Inflammatory macrophage treated with lipopolysaccharide for 1 hour (primary cell): ENCODE measurements around the gene UHRF1.
"Not testable (repeated sequence)": the region's sequence is repeated elsewhere in the genome, so short reads cannot be mapped to it uniquely, and the experiment has no call there.

Experiments used
- DNase-seq, 2 donors: peaks; one replicate each; pipeline ENCODE4 v3.0.0-alpha.2; 2020 to 2022

Gene UHRF1

DNA sequence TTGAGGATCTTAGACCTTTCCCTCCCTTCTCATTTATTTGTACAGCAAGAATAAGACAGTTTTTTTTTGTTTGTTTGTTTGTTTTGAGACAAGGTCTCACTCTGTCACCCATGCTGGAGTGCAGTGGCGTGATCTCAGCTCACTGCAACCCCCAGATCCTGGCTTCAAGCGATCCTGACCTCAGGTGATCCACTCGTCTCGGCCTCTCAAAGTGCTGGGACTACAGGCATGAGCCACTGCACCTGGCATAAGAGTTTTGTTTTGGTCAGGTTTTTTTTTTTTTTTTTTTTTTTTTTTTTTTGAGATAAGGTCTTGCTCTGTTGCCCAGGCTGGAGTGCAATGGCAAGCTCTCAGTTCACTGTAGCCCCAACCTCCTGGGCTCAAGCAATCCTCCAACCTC lies 29.2 kb downstream of the UHRF1 start:
- DNase-seq, result not testable (repeated sequence)

DNA sequence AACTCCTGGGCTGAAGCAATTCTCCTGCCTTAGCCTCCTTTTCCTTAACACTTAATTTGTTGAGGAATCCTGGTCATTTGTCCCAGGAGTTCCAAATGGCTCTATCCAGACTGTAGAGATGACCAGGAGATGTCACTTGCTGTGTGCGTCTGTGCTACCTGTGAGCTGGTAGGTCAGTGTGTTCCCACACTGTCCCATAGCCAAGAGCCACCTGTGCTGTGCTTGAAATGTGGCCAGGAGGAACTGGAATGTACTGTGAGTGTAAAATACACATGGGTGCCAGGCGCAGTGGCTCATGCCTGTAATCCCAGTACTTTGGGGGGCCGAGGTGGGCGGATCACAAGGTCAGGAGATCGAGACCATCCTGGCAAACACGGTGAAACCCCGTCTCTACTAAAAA lies 30.2 kb downstream of the UHRF1 start:
- DNase-seq, result no peak

DNA sequence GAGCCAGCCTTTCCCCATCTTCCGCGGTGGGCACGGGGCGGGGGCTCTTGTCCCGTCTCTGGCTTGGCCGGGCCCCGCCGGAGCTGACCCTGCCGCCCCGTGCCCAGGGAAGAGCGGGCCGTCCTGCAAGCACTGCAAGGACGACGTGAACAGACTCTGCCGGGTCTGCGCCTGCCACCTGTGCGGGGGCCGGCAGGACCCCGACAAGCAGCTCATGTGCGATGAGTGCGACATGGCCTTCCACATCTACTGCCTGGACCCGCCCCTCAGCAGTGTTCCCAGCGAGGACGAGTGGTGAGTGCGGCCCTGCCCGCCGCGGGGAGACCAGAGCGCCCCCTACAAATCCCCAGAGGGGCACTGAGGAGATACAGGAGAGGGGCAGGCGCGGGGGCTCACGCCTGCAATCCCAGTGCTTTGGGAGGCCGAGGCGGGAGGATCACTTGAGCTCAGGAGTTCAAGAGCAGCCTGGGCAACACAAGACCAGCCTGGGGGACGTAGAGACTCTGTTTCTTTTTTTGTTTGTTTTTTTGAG lies 32.4 kb downstream of the UHRF1 start:
- not testable (repeated sequence) for DNase-seq

DNA sequence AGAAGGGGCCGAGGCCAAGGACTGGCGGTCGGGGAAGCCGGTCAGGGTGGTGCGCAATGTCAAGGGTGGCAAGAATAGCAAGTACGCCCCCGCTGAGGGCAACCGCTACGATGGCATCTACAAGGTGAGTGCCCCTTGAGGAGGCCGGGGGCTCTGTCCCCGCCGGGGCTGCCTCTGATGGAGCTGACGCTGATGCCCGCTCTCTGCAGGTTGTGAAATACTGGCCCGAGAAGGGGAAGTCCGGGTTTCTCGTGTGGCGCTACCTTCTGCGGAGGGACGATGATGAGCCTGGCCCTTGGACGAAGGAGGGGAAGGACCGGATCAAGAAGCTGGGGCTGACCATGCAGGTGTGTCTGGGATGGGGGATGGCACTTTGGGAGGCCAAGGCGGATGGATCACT lies 41.3 kb downstream of the UHRF1 start:
- DNase-seq, result peak; percentile 17 to 25

DNA sequence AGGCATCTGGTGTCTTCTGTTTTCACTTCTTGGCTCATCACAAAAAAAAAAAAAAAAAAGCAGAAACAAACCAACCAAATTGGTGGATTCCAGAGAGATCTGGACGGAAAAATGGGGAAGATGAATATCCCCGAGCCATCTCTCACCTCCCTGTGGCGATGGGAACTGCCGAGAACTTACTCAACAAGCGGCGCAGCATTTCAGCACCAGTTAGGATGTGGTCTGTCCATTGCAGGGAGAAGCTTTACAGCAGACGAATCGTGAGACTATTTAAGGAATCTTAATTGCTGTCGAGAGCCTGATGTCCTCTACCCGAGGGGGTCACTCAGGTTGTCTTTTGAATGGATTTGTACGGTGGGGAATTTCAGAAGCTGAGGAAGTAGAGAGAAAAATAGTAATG lies 42.4 kb downstream of the UHRF1 start:
- DNase-seq, result peak; percentile 49 to 82

DNA sequence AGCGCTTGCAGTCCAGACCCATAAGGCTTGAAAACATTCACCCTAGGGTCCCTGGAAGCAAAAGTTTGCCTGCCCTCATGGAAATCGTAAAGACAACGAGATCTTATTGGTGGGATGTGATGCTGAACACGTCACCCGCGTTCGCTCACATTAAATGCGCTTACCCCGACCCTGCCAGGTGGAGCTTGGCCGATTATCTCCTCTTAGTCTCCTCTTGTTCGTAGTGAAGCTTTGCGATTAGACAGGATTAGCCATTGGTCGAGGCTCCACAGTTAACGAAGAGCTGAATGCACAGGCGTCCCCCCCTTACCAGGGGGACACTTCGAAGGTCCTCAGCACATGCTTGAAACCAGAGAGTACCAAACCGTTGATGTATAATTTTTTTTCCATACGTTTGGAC lies 43.6 kb downstream of the UHRF1 start:
- no peak for DNase-seq

DNA sequence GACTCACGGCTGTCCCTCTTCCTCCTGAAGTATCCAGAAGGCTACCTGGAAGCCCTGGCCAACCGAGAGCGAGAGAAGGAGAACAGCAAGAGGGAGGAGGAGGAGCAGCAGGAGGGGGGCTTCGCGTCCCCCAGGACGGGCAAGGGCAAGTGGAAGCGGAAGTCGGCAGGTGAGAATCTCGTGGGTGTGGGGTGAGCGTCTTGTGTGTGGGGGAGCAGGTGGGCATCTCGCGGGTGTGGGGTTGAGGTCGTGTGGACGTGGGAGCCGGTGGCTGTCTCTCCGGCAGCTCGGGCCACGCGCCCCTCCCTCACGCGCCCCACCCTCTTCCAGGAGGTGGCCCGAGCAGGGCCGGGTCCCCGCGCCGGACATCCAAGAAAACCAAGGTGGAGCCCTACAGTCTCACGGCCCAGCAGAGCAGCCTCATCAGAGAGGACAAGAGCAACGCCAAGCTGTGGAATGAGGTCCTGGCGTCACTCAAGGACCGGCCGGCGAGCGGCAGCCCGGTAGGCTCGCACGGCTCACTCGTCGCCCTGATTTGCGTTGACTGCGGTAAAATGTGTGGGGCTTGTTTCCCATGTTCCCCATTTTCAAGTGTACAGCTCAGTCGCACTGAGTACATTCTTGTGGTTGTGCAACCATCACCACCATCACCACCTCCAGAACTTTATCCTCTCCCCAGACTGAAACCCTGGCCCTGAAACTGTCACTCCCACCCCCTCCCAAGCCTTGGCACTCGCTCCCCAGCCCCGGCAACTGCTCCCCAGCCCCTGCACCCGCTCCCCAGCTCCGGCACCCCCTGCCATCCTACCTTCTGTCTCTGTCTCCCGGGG lies 45.2 kb downstream of the UHRF1 start:
- DNase-seq, result not testable (repeated sequence)

DNA sequence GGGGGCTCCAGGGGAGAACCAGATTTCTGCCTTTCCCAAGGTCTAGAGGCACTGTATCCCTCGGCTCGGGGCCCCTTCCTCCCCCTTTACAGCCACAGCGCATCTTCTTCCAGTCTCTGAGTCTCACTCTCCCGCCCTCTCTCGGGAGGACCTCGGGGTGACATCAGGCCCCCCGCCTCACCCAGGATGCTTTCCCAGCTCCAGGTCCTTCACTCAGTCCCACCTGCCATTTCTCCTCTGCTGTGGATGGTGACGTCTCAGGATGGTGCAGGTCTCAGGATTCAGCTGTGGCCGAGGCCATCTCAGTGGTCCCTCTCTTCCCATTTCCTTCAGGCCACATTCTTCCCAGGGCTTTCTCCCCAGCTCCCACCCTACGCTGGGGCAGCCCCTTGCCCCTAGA lies 46.0 kb downstream of the UHRF1 start:
- DNase-seq, result no peak

DNA sequence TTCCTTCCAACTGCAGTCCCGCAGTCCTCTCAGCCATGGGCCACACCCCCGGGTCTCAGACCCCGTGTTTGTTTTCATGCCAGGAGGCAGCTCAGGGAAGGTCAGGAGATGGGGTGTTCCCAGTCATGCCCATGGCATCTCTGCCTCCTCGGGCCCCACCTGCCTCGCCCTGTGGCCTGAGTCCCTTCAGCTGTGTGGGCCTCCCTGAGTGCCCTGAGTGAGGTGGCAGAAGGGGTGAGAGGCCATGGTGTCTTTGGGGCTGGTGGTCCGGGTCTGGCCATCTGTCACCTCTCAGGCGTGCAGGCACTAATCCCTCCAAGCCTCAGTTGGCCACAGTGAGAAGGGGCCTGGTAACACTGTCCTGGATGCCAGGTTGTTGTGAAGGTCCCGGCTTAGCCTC lies 48.7 kb downstream of the UHRF1 start:
- no peak for DNase-seq

DNA sequence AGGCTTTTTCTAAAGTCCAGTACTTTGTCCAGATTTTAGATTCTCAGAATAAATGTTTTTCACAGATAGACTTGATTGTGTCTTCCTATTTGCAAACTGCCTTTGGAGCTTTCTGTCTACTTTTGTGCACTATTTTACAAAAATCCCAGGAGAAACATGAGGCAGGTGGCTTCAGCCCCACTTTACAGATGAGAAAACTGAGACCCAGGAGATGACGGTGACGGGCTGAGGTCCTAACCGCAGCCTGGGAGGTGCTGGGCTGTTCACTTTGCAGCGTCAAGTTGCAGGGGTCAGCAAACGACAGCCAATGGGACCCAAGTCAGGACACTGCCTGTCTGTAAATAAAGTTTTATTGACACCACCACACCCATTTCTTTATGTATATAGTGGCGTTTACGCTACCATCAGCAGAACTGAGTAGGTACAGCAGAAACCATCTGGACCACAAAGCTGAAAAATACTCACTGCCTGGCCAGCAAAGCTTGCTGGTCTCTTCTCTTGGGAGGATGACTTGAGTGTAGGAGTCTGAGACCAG lies 52.9 kb downstream of the UHRF1 start:
- DNase-seq, result no peak

DNA sequence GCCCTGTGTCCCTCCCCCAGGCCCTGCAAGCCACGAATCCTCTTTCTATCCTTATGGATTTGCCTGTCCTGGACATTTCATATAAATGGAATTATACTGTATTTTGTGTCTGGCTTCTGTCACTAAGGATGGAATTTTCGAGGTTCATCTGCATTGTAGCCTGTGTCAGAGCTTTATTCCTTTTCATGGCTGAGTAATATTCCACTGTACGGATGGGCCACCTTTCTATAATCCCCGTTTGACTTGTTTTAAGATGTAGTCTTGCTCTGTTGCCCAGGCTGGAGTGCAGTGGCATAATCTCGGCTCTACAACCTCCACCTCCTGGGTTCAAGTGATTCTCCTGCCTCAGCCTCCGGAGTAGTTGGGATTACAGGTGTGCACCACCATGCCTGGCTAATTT lies 55.8 kb downstream of the UHRF1 start:
- no peak for DNase-seq

DNA sequence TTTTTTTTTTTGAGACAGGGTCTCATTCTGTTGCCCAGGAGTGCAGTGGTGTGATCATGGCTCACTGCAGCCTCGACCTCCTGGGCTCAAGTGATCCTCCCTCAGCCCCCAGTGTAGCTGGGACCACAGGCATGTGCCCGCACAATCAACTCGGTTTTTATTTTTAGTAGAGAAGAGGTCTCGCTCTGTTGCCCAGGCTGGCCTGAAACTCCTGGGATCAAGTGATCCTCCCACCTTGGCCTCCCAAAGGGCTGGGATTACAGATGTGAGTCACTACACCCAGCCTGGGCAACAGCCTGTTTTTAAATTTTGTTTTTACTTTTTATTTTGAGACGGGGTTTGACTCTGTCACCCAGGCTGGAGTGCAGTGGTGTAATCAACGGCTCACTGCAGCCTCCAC lies 57.3 kb downstream of the UHRF1 start:
- DNase-seq, result no peak

DNA sequence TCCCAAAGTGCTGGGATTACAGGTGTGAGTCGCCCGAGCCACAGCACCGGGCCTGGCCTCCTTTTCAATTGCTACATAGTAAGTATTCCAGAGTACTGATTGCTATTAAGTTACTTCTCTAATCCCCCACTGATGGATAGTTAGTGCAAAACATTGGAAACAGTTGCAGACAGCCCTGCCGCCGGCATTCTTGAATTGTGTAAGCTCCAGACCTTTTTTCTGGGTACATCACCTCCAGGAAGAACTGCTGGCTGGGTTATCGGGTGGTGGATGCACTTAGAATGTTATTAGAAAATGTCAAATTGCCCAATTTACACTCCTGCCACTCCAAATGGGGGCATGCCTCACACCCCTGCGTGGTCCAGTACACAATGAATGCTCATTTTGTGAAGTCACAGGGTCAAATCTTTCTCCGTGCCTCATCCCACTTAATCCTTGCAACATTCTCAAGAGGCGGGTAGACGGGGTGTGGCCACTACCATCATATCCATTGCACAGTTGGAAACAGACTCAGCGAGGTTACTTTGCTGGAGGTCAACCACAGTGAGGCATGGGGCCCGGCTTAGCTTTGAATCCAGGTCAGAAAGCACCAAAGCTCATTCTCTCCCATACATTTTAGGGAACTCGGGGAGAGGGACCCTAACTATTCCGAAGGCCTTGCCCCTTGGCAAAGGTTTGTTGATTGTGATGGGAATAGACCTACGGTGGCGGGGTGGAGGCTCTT lies 58.6 kb downstream of the UHRF1 start:
- DNase-seq, result peak; percentile 13 to 76

DNA sequence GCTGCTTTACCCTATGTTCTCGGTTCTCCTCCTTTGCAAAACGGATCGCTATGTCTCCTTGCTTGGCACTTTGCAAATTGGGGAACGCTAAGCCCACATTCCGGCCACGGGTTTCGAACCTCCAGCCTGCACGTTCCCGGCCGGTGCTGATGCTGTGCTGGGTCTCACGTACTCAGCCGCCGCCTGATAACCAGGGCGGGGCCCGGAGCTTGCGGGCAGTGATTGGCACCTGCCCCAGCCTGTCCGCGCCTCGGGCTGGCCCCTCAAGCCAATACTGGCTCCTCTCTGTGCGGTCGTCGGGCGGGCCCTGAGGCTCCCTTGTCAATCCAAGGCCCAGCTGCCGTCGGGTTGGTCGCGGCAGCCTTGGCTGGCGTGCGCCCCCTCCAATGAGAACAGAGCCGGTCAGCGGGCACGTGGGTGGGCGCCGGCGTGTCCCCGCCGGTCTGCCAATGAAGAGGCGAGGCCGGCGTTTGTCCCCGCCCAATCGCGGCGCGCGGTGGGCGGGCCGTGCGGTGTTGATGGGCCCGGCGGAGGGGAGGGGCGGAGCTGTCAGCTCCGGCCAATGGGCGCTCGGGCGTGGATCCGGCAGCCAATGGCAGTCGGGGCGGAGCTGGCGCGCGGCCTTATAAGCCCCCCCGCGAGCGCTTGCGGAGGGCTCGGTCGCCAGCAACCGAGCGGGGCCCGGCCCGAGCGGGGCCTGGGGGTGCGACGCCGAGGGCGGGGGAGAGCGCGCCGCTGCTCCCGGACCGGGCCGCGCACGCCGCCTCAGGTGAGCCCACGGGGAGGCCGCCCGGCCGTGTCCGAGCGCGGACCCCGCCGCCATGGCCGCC lies 59.4 kb downstream of the UHRF1 start, which contains the start of gene KDM4B:
KDM4B (plus strand) TSS at position 652 of the 830 bp plus-strand sequence. CDS start 63,778 bp downstream, outside the sequence.
- peak; percentile 99 for DNase-seq

DNA sequence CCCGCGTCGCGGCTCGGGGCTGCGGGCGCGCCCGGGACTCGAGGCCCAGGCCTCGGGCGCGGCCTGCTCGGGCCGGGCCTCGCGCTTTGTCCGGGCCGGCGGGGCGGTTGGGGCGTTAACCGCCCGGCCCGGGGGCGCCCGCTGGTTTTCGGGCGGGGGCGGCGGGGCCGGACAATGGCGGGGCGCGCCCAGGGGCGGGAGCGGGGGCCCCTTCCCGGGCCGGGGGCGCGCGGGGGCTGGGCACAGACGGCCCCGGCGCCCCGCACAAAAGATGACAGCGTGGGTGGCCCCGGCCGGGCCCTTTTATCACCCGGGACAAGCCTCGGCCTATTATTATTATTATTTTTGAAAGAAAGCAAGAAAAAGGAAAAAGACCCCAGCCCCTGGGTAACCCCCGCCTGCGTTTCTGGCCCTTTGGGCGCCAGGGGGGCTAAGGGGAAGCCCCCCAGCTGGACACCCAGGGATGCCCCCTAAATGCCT lies 60.0 kb downstream of the UHRF1 start:
- DNase-seq, result no peak

DNA sequence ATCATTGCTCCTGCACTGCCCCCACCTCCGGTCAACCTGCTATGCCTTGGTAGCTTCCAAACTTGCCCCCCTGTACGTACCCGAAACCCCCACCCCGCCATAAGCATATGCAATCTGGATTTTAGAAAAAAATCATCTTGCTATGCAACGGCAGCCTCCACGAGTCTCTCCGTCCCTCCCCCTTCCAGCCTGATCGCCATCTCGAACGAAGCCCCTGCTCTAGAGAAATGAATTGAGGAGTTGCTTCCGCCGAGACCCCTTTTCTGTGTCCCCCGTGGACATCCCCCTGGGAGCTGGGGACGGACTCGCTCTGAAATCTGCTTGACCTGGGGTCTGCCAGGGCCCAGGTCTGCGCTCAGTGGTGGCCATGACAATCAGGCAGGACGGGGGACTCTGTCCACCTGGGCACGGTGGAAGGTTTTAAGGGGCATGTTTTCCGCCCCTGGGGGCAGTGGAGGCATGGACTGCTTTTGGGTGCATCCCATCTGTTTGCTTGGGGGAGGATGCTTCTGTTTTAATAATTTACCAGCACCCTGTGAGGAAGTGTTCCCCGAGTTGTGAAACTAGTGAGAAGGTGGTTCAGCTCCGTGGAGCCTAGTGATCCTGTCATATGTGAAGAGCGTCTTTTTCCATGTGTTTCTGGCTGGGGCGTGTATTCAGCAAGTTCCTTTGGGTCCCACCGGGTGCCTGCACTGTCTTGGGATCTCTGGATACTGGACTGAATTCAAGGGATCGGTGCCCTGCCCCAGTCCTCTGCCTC lies 60.7 kb downstream of the UHRF1 start:
- peak; percentile 57 to 71 for DNase-seq

DNA sequence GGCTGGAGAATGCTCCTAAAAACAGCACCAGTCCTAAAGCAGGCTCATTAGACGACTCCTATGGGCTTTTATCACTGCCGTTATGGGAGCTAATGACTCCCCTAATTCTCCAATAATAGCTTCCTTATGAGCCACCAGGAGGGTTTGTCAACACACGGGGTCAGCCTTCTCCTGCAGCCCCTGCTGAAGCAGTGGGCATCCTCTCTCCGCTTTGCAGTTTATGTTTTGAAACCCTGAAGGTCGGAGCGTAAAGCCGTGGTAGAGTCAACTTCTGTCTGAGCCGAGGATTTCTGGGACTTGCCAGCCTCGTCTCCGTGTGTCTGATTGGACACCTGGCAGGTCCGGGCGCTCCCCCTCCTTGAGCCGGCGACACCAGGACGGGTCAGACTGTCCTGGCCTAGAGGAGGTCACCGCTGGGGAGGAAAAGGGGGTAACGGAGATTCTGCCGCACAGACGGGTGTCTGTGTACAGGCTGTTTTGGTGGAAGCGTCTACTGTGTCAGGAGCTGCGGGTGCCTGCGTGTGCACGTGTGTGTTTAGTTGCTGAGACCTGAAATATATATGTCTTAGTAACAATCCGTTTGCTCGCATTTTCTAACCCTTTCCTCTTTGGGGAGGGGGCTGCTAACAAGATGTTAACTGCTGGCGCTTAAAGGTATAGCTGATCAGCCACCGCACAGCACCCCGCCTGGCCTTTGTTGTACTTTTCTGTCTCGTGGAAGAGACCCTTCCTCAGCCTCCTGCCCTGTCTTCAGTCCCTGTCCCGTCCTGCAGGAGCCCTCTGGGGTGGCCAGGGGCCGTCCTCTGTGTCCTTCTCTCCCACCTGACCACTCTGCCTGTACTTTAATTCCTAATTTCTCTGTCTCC lies 61.5 kb downstream of the UHRF1 start:
- no peak for DNase-seq

DNA sequence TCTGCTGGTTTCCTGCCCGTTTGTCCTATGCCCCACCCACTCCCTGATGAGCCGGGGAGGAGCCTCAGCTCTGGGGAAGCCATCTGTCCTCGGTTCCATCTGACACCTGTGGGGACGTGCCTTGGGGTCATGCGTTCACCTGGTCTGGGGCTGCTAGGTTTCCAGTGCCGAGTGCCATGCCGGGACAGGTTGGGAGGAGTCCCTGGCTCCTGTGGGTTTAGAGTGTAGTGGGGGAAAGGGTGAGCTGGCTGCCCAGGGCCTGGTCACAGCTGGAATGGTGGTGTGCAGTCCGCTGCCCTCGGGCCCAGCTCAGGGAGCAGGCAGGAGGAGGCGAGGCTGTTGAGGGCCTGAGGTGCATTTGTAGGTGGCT lies 62.1 kb downstream of the UHRF1 start:
- DNase-seq, result no peak

DNA sequence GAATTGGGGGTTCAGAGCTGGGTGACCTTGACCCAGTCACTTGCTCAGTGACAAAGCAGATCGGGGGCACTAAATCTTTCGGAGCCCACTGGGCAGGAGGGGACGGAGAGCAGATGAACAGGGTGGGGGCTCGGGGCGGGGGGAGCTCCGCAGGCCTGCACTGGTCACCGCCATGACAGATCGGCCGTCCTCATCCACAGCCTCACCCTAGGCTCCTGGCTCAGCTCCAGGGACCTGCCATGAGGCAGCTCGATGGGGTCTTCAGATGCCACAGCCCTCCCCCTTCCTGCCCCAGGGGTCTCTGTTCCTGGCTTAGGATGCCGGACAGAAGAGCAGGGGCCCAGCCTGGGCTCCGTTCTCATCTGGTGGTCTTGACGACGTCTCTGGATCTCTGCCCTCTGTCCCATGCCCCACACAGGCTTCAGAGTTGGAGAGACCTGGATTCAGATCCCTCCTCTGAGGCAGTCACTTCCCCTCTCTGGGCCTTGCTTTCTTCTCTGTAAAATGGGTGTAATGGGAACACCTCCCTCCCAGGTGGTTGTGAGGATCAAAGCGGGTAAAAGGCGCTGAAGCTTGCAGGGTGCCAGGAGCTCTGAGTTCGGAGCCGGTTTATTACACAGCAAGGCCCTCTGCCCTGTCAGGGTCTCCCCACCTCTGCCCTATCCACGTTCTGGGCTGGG lies 62.7 kb downstream of the UHRF1 start:
- DNase-seq, result no peak
